NB4 (cell line): ENCODE measurements around the gene ZBTB40.

ENCODE experiments used
- DNase-seq: peaks from one replicate; pipeline ENCODE4 v3.0.0; 2010; ENCODE audit warnings: low read depth
- H3K4me3 ChIP-seq: one replicate; pipeline ENCODE4 v1.5.1; 2011; ENCODE audit warnings: mild to moderate bottlenecking, low read depth, low read length, moderate library complexity
- MYC ChIP-seq: IDR thresholded peaks from 2 replicates; pipeline ENCODE4 v1.6.1; 2011; ENCODE audit warnings: low read depth, low read length
- POLR2A ChIP-seq: IDR thresholded peaks from 2 replicates; pipeline ENCODE4 v1.6.1; 2011; ENCODE audit warnings: mild to moderate bottlenecking; ENCODE audit not compliant: insufficient read length; ENCODE audit errors: extremely low read depth
- TF ChIP-seq, protein P1 (sequence below): IDR thresholded peaks from one replicate; pipeline ENCODE4 v1.5.1; 2012; ENCODE audit warnings: low read depth, low read length
- TF ChIP-seq, protein P2 (sequence below): IDR thresholded peaks from 2 replicates; pipeline ENCODE4 v1.6.1; 2011; ENCODE audit warnings: low read depth, low read length

Gene ZBTB40

DNA sequence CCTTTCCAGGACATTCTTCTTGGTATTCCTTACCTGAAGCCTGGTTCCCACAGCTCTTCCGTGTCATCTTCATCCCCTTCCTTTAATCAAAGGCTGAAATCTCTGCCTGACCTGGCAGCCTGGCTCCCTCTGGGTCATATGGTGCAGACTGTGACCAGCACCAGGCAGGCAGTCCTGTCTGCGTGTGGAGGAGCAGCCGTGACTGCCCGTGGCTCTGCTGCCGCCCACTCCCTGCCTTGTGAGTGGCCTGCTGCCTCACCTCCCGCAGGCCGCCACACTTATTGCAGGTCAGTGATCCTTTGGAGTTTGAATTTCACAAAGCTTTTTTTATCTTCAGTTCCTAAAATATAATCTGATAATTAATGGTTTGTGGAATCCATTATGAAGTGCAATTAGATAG is 75.5 kb downstream of the ZBTB40 start:
- no peak overlapping the region for H3K4me3 ChIP-seq
- TF ChIP-seq, protein P1, sequence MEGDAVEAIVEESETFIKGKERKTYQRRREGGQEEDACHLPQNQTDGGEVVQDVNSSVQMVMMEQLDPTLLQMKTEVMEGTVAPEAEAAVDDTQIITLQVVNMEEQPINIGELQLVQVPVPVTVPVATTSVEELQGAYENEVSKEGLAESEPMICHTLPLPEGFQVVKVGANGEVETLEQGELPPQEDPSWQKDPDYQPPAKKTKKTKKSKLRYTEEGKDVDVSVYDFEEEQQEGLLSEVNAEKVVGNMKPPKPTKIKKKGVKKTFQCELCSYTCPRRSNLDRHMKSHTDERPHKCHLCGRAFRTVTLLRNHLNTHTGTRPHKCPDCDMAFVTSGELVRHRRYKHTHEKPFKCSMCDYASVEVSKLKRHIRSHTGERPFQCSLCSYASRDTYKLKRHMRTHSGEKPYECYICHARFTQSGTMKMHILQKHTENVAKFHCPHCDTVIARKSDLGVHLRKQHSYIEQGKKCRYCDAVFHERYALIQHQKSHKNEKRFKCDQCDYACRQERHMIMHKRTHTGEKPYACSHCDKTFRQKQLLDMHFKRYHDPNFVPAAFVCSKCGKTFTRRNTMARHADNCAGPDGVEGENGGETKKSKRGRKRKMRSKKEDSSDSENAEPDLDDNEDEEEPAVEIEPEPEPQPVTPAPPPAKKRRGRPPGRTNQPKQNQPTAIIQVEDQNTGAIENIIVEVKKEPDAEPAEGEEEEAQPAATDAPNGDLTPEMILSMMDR: no peak
- TF ChIP-seq POLR2A (no peak), MYC (no peak)
- TF ChIP-seq, protein P2, sequence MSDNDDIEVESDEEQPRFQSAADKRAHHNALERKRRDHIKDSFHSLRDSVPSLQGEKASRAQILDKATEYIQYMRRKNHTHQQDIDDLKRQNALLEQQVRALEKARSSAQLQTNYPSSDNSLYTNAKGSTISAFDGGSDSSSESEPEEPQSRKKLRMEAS: no peak
- no peak for DNase-seq

DNA sequence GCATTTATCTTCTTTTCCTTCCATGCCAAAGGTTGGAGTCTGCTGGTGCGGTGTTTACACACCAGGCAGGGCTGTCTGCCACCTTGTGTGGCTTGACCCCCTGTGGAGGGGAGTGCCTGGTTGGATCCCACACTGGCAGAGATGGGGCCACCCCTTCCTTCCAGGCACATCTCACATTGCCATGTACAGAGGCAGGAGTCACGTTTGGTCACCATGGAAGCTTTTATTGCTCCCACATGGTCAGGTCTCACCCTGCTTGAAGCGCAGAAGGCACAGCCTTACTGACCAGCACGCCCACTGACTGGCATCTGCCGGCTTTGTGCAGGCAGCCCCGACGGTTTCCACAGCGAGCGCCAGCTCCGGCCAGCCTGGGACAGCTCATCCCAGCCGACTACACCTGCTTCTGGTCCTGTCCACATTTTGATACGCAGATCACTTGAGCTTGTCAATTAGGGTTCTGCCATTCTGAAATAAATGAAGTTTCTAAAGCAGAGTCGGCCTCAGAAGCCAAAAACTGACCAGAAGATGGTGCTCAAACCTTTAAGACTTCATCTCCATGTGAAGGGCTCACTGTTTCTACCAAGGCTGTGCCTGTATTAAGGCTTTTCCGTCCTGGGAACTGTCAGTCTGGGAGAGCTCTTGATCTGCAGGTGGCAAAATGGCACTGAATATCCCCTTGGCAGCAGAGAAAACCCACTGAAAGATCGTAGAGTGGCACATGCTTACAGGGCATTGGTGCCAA is 76.1 kb downstream of the ZBTB40 start:
- H3K4me3 ChIP-seq: no peak overlapping the region
- TF ChIP-seq MYC (no peak), POLR2A (no peak)
- TF ChIP-seq, protein P1: no peak
- TF ChIP-seq, protein P2: no peak
- DNase-seq: peak; percentile 28

DNA sequence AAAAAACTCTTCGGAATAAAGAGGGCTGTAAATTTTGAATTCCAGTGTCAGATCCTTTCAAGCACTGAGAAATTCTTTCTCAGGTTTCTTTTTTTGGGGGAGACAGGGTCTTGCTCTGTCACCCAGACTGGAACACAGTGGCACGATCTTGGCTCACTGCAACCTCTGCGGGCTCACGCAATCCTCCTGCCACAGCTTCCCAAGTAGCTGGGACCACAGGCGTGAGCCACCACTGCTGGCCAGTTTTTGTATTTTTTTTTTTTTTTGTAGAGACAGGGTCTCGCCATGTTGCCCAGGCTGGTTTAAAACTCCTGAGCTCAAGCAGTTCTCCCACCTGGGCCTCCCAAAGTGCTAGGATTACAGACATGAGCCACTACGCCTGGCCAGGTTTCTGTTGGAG is 76.8 kb downstream of the ZBTB40 start:
- no peak overlapping the region for H3K4me3 ChIP-seq
- DNase-seq: no peak

DNA sequence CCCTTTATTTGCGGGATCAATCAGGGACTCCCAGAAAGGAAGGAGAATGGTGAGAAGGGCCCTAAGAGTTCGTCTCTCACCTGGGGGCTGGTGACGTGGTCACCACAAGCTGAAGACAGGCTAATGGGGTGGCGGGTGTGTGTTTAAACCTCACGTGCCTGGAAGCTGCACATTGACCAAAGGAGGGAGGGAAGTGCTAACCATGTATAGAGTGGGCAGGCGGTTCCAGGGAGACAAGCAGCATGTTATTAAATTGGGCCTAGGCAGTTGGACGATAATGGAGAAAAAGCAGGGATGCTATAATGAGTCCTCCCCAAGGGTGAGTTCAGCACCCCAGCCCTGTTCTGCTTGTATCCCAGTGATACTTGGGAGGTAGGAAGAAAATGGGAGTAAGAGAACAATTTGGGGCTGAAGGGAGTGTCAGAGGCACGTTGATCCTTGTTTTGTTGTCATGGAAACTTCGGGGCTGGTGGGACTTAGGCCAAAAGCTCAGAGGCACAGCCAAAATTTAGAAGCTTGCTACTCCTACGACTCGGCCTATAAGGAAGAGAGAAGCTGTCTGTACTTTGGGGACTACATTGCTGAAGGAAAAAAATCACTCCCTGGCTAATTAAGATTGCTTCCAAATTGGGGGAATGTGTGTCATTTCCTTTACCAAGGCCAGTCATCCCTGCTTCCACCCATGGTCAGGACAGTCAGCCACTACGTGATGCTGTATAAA is 78.4 kb downstream of the ZBTB40 start:
- TF ChIP-seq, protein P1: no peak
- no peak for TF ChIP-seq POLR2A
- TF ChIP-seq MYC: no peak
- TF ChIP-seq, protein P2: no peak
- DNase-seq: no peak
- H3K4me3 ChIP-seq: no peak overlapping the region

More for the DNA sequence above, 76.8 kb downstream of the ZBTB40 start:
- TF ChIP-seq MYC (no peak), POLR2A (no peak)
- TF ChIP-seq, protein P1: no peak
- TF ChIP-seq, protein P2: no peak

DNA sequence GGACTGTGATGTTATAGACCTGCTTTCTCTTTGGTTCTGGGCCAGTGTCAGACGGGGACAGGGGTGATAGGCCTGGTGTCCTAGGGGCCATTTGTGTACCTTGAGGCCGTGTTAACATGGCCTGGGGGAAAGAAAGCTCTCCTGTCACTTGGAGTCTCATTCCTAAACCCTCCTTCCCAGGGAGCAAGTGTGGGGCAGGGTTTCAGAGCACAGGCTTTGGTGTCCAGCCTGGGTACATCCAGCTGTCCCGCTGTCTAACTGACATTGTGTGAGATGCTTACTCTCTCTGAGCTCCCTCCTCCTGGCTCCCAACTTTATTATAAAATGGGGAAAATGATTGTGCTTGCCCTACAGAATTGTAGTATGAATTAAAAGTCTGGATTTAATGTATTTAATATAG is 79.1 kb downstream of the ZBTB40 start:
- H3K4me3 ChIP-seq: no peak overlapping the region
- DNase-seq: no peak
- TF ChIP-seq, protein P2: no peak
- TF ChIP-seq, protein P1: no peak
